ENCODE results near the gene SUCO.

- TF ChIP-seq MAX (IDR thresholded peaks at IDR 0.05; ENCODE audit: low read depth), result no peak
- TF ChIP-seq CTCF (IDR thresholded peaks at IDR 0.05), result no peak
- no peak for TF ChIP-seq ELF1 (IDR thresholded peaks at IDR 0.05)
- TF ChIP-seq TCF12 (IDR thresholded peaks at IDR 0.05), result 0 out of 2 replicates have a peak, but pooled peaks have one; percentile 10
These were observed 5.0 kb downstream of the SUCO start for GRCh38 chr1:172537827-172538391.

All from SK-N-SH (cell line).